ENCODE data around the gene SF3A2. TPM values are rescaled to one million over a fixed set of nuclear protein-coding genes. Genes with fewer than 3 reads are reported as not detected.
A peak's percentile ranks its signal among the peaks of the same experiment; 100 is the strongest.

The SF3A2 gene
- total and polyA plus RNA-seq, 2 experiments from 2014 or later: 67.7 to 128 TPM

- ATAC-seq (peak; percentile 60), DNase-seq (ENCODE audit: low spot score) (peak; percentile 66)
- Histone ChIP-seq H3K27ac (ENCODE audit: low read depth) (no peak overlapping the region), H3K4me1 (ENCODE audit: insufficient read depth) (no peaks in the 10 kb centered on the region), H3F3A (replicated peaks; ENCODE audit: low read depth) (no peaks in the 10 kb centered on the region), H4K20me1 (replicated peaks; ENCODE audit: insufficient read depth) (no peaks in the 10 kb centered on the region), H3K36me3 (ENCODE audit: insufficient read depth) (no peaks in the 10 kb centered on the region), H3K4me3 (no peak overlapping the region), H2AFZ (no peak overlapping the region), H3K79me2 (replicated peaks; ENCODE audit: insufficient read depth) (no peaks in the 10 kb centered on the region), H3K9me2 (ENCODE audit: insufficient read depth) (no peaks in the 10 kb centered on the region), H3K27me3 (ENCODE audit: insufficient read depth) (no peaks in the 10 kb centered on the region), H3K4me2 (no peak overlapping the region)
- Mint-ChIP-seq H3K36me3 (ENCODE audit: low read depth) (no peaks in the 10 kb centered on the region), H3K9me3 (no peaks in the 10 kb centered on the region), H3K4me1 (no peaks in the 10 kb centered on the region), H3K4me3 (no peak overlapping the region), H3K27ac (no peak overlapping the region), H3K27me3 (ENCODE audit: insufficient read depth, low read depth, poor library complexity) (peaks cover 8% of the 10 kb centered on the region)
- no peak for TF ChIP-seq ZNF462 (CRISPR knock-in tag; IDR thresholded peaks at IDR 0.05)
- no peak for TF ChIP-seq JUNB (IDR thresholded peaks at IDR 0.05; ENCODE audit: unreplicated experiment)
- TF ChIP-seq REST (IDR thresholded peaks at IDR 0.05; ENCODE audit: unreplicated experiment): no peak
- TF ChIP-seq ZNF114 (CRISPR knock-in tag; IDR thresholded peaks at IDR 0.05): no peak
- TF ChIP-seq POLR2AphosphoS5 (IDR thresholded peaks at IDR 0.05; ENCODE audit: low read depth): no peak
- no peak for TF ChIP-seq EZH2 (IDR thresholded peaks at IDR 0.05; ENCODE audit: low read depth, unreplicated experiment)
- TF ChIP-seq ETS1 (IDR thresholded peaks at IDR 0.05): no peak
- no peak for TF ChIP-seq ZNF331 (CRISPR knock-in tag; IDR thresholded peaks at IDR 0.05; ENCODE audit: low read depth)
- TF ChIP-seq EZH2phosphoT487 (IDR thresholded peaks at IDR 0.05; ENCODE audit: unreplicated experiment): no peak
- TF ChIP-seq CTCF (conservative IDR thresholded peaks at IDR 0.05; ENCODE audit: low read depth in 2 of 2): peak; percentile 76 to 82
- no peak for TF ChIP-seq STAT1 (IDR thresholded peaks at IDR 0.05; ENCODE audit: unreplicated experiment)
- TF ChIP-seq NANOG (IDR thresholded peaks at IDR 0.05; ENCODE audit: borderline replicate concordance): no peak
- TF ChIP-seq CREB1 (CRISPR knock-in tag; IDR thresholded peaks at IDR 0.05; ENCODE audit: low read depth): 0 out of 2 replicates have a peak, but pooled peaks have one; percentile 25
Measured at GRCh38 chr19:2261438-2262172, 25.0 kb downstream of the SF3A2 start.

Measured in GM23338 (cell line).